Peyer's patch (tissue), 4 donors: ENCODE results near the gene SBK3.

Experiments
- POLR2A ChIP-seq, 2 donors: fragments of 450-650 bp; IDR thresholded peaks; one replicate each; pipeline ENCODE4 v1.5.1; 2017; ENCODE audit warnings: antibody characterized with exemption in 2 of 2, mild to moderate bottlenecking in 2 of 2, moderate library complexity in 2 of 2
- TF ChIP-seq, protein P1 (sequence below), 6 experiments: fragments of 450-650 bp in 4 of 6; fragments of 200-600 bp in 2 of 6; sonication (generic) in 1 of 6; IDR thresholded peaks; one replicate each; pipeline ENCODE4 v1.5.1; 2017 to 2019; ENCODE audit warnings: antibody characterized with exemption in 6 of 6, mild to moderate bottlenecking in 3 of 6, moderate library complexity in 1 of 6

DNA sequence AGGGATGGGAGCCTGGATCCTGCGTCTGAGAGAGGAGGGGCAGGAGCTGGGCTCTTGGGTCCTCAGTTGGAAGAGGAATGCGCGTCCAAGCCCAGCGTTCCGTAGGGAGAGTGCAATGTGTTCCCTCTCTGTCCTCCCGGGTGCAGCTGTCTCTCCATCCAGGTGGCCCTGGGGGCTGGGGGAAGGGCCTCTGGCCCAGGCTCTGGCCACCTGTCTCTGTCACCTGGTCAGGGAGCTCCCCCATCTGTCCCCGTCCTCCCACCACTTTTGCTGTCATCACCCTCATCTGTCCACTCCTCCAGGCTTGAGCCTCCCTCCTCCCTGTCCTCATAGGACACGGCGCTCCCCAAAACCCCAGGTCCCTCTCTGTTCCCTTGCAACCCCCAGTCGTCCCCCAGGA, 4.7 kb downstream of the SBK3 start:
- TF ChIP-seq POLR2A (IDR thresholded peaks at IDR 0.05): no peak
- TF ChIP-seq, protein P1, sequence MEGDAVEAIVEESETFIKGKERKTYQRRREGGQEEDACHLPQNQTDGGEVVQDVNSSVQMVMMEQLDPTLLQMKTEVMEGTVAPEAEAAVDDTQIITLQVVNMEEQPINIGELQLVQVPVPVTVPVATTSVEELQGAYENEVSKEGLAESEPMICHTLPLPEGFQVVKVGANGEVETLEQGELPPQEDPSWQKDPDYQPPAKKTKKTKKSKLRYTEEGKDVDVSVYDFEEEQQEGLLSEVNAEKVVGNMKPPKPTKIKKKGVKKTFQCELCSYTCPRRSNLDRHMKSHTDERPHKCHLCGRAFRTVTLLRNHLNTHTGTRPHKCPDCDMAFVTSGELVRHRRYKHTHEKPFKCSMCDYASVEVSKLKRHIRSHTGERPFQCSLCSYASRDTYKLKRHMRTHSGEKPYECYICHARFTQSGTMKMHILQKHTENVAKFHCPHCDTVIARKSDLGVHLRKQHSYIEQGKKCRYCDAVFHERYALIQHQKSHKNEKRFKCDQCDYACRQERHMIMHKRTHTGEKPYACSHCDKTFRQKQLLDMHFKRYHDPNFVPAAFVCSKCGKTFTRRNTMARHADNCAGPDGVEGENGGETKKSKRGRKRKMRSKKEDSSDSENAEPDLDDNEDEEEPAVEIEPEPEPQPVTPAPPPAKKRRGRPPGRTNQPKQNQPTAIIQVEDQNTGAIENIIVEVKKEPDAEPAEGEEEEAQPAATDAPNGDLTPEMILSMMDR (IDR thresholded peaks at IDR 0.05): no peak
